Vagina (tissue), 2 donors: ENCODE measurements around the gene C1QTNF1. TPM values are rescaled to one million over a fixed set of nuclear protein-coding genes. Genes with fewer than 3 reads are reported as not detected.

Experiments
- DNase-seq, 2 donors: peaks; one replicate each; pipeline ENCODE4 v3.0.0-alpha.2; 2017; ENCODE audit errors: extremely low spot score in 2 of 2
- H3K27ac ChIP-seq: fragments of 200-600 bp; sonication (generic); one replicate; pipeline ENCODE4 v1.5.1; 2019
- H3K27me3 ChIP-seq: fragments of 200-600 bp; sonication (generic); one replicate; pipeline ENCODE4 v1.5.1; 2019
- H3K36me3 ChIP-seq, 2 donors: fragments of 200-600 bp; sonication (generic); one replicate each; pipeline ENCODE4 v1.5.1; 2017 to 2019
- H3K4me1 ChIP-seq: fragments of 200-600 bp; sonication (generic); one replicate; pipeline ENCODE4 v1.5.1; 2019
- H3K4me3 ChIP-seq, 2 donors: fragments of 200-600 bp; sonication (generic); 1 replicate in 1 of 2; 2 replicates in 1 of 2; pipeline ENCODE4 v1.5.1; 2016 to 2019
- H3K9me3 ChIP-seq: fragments of 200-600 bp; sonication (generic); one replicate; pipeline ENCODE4 v1.5.1; 2019
- POLR2A ChIP-seq, 2 donors: fragments of 450-650 bp; IDR thresholded peaks; one replicate each; pipeline ENCODE4 v1.6.1; 2017; ENCODE audit warnings: antibody characterized with exemption in 2 of 2, mild to moderate bottlenecking in 2 of 2, moderate library complexity in 2 of 2
- POLR2AphosphoS5 ChIP-seq, 2 donors: sonication (generic); formaldehyde crosslinking; IDR thresholded peaks; one replicate each; pipeline ENCODE4 v1.9.0; 2017; ENCODE audit warnings: antibody characterized with exemption in 2 of 2, mild to moderate bottlenecking in 2 of 2, low read depth in 1 of 2; ENCODE audit not compliant: insufficient read depth in 1 of 2
- intact Hi-C: fragments of 100-400 bp; cut with DNase I; formaldehyde crosslinking; loops from one replicate; pipeline ENCODE4 v1.15.1; 2023
- total RNA-seq: library from RNA; depleted of rRNA; stranded (reverse); fragments of >200 nt; gene quantifications from one replicate; pipeline ENCODE4 v1.2.3, GENCODE V29; 2016
- TF ChIP-seq, protein P1 (sequence below), 3 experiments: fragments of 450-650 bp in 2 of 3; fragments of 200-600 bp in 1 of 3; sonication (generic) in 1 of 3; IDR thresholded peaks; one replicate each; pipeline ENCODE4 v1.5.1; 2017 to 2019; ENCODE audit warnings: antibody characterized with exemption in 3 of 3, mild to moderate bottlenecking in 2 of 3, moderate library complexity in 2 of 3

The C1QTNF1 gene
- total RNA-seq, 1 donor from 2014 or later = 30.7 TPM

DNA sequence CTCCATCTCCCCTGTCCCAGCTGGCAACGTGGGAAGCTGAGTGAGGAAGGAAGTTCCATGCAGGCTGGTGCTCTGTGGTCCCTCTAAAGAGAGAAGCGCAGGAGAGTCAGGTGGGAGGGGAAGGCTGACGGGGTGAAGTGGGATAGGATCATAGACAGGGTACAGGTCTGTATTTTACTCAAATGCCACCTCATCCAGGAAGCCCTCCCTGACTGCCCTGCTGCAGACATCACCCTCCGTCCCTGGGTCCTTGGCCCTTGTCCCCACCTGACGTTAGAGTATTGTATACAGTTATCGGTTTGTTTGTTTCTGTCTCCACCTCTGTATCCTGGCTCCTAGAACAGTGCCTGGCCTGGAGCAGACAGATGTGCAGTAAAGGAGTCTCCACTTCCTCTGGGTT is 26.1 kb upstream of the C1QTNF1 start:
- peaks cover 33% of the 10 kb centered on the region for H3K4me1 ChIP-seq
- H3K27ac ChIP-seq = no peak overlapping the region
- H3K36me3 ChIP-seq = peaks cover 0 to 42% of the 10 kb centered on the region in 2 donors
- H3K4me3 ChIP-seq = no peak overlapping the region
- no peak for DNase-seq
- H3K9me3 ChIP-seq = no peaks in the 10 kb centered on the region
- H3K27me3 ChIP-seq = no peaks in the 10 kb centered on the region
- TF ChIP-seq POLR2AphosphoS5 (IDR thresholded peaks at IDR 0.05; ENCODE audit: insufficient read depth in 1 of 2, low read depth in 1 of 2) (no peak), POLR2A (IDR thresholded peaks at IDR 0.05) (no peak)
- TF ChIP-seq, protein P1, sequence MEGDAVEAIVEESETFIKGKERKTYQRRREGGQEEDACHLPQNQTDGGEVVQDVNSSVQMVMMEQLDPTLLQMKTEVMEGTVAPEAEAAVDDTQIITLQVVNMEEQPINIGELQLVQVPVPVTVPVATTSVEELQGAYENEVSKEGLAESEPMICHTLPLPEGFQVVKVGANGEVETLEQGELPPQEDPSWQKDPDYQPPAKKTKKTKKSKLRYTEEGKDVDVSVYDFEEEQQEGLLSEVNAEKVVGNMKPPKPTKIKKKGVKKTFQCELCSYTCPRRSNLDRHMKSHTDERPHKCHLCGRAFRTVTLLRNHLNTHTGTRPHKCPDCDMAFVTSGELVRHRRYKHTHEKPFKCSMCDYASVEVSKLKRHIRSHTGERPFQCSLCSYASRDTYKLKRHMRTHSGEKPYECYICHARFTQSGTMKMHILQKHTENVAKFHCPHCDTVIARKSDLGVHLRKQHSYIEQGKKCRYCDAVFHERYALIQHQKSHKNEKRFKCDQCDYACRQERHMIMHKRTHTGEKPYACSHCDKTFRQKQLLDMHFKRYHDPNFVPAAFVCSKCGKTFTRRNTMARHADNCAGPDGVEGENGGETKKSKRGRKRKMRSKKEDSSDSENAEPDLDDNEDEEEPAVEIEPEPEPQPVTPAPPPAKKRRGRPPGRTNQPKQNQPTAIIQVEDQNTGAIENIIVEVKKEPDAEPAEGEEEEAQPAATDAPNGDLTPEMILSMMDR (IDR thresholded peaks at IDR 0.05) = no peak
- intact Hi-C loops = no loop called here

DNA sequence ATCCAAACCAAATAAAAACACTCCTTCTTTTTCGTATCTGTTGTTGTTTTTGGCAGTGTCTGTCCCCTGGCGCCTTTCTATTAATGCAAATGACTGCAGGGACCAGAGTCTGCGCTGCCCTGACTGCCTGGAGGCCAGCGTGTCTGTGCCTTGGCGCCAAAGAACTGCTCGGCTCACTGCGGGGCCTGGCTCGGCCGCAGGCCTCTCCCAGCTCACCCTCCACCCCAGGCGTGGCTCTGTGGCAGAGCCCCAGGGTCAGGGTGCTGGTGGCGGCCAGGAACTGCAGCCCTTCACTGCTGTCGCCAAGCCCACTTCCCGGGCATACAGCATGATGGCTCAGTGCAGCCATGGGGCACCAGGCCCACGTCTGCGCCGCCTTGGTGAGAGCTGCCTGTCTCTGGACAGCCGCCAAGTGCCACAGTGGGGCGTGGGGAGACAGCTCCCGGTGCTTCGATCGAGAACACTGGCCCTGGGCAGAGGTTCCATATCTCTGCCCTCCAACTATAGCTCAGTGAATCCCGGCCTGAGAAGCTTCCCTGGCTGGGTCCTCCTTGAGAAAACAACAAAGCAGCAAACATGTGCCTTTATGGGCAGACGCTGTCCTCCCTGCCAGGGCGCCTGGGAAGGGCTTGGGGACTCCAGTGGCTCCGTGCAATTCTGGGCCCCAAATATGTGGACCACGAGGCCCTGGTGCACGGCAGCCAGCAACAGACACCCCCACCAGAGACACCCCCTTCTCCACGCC is 25.5 kb upstream of the C1QTNF1 start:
- H3K9me3 ChIP-seq = no peaks in the 10 kb centered on the region
- TF ChIP-seq POLR2A (IDR thresholded peaks at IDR 0.05) (no peak), POLR2AphosphoS5 (IDR thresholded peaks at IDR 0.05; ENCODE audit: insufficient read depth in 1 of 2, low read depth in 1 of 2) (no peak)
- no peak for DNase-seq
- H3K27ac ChIP-seq = no peak overlapping the region
- no peak overlapping the region for H3K4me3 ChIP-seq
- intact Hi-C loops = no loop called here
- H3K4me1 ChIP-seq = peaks cover 34% of the 10 kb centered on the region
- H3K36me3 ChIP-seq = peaks cover 0 to 41% of the 10 kb centered on the region in 2 donors
- H3K27me3 ChIP-seq = no peaks in the 10 kb centered on the region

DNA sequence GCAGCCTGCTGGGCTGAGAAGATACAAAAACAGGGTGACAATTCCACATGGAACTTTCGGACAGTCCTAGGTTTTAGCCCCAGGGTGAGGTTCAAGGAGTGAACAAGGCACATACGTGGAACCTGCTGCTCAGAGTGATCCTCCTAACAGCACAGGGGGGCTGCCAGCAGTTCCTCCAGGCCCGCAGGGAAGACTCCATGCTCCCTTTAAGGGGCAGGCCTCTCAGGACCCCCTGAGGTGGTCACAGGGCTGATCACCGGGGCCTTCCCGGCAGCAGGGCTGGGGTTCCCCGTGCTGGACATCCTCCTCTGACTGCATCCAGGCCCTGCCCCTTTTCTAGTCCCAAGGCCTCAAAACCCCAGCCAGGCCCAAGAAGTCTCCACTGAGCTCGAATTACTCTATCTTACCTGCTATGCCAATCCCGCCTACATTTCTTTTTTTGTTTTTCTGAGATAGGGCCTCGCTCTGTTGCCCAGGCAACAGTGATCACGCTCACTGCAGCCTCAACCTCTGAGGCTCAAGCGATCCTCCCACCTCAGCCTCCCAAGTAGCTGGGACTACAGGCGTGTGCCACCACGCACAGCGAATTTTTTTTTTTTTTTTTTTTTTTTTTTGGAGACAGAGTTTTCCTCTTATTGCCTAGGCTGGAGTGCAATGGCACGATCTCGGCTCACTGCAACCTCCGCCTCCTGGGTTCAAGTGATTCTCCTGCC is 24.8 kb upstream of the C1QTNF1 start:
- no peak for DNase-seq
- no peak overlapping the region for H3K27ac ChIP-seq
- no peak overlapping the region for H3K4me3 ChIP-seq
- H3K4me1 ChIP-seq = peaks cover 38% of the 10 kb centered on the region
- intact Hi-C loops = no loop called here
- no peaks in the 10 kb centered on the region for H3K27me3 ChIP-seq
- H3K36me3 ChIP-seq = peaks cover 0 to 37% of the 10 kb centered on the region in 2 donors
- no peaks in the 10 kb centered on the region for H3K9me3 ChIP-seq
- no peak for TF ChIP-seq POLR2AphosphoS5 (IDR thresholded peaks at IDR 0.05; ENCODE audit: insufficient read depth in 1 of 2, low read depth in 1 of 2)

DNA sequence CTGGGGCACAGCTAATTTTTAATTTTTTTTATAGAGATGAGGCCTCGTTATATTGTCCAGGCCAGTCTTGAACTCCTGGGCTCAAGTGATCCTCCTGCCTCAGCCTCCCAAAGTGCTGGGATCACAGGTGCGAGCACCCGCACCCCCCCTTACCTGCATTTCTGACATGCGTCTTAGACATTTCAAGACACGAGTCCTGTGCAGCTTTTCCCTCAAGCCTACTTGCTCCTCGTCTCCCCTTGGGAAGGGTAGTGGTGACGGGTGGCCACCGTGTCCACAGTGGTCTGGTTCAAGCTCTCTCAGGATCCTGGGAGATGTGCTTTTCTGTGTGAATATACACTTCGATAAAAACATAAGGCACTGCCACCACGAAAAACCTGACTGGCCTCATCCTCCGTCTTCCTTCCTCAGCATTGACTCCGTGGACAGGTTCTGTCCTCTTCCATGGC is 24.0 kb upstream of the C1QTNF1 start:
- TF ChIP-seq POLR2A (IDR thresholded peaks at IDR 0.05) (no peak), POLR2AphosphoS5 (IDR thresholded peaks at IDR 0.05; ENCODE audit: insufficient read depth in 1 of 2, low read depth in 1 of 2) (no peak)
- TF ChIP-seq, protein P1 (IDR thresholded peaks at IDR 0.05) = no peak
- peaks cover 38% of the 10 kb centered on the region for H3K4me1 ChIP-seq

DNA sequence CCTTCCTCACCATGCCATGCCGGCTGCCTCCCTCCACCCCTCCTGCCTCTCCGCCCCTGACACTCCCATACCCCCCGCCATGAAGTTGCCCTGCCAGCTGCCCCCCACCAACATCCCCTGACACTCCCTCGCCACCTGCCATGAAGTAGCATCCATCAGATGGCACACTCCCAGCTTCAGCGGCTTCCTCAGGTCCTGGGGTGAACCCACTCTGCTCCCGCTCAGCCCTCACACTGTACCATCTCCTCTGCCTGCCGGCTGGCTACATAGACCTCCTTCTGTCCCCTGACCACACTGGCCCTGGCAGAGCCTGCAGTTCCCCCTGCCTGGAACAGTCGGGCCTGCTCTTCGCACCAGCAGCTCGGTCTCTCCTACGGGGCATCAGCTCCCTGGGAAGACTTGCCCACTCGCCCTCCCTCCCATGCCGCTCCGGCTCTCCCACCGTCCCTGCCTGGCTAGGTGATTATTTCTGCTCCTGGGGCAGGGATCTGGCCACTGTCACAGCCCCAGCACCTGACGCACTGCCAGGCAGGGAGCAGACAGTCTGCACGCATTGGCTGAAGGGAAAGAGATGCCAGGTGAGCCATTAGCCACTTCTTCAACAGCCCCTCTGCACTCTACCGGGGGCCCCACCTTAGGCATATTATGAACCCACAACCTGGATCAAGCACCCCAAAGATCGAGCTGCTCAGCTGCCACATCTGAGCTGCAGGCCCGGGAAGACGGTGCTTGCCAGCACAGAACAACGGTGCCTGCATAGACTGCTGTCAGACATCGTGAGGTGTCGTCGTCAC is 23.4 kb upstream of the C1QTNF1 start:
- intact Hi-C loops = no loop called here
- Histone ChIP-seq H3K27ac (no peak overlapping the region), H3K36me3 (peaks cover 0 to 35% of the 10 kb centered on the region in 2 donors), H3K4me1 (peaks cover 45% of the 10 kb centered on the region), H3K27me3 (no peaks in the 10 kb centered on the region), H3K9me3 (no peaks in the 10 kb centered on the region), H3K4me3 (no peak overlapping the region)
- no peak for DNase-seq
- TF ChIP-seq POLR2AphosphoS5 (IDR thresholded peaks at IDR 0.05; ENCODE audit: insufficient read depth in 1 of 2, low read depth in 1 of 2) = no peak
- TF ChIP-seq, protein P1 (IDR thresholded peaks at IDR 0.05) = no peak

More for the DNA sequence above, 24.0 kb upstream of the C1QTNF1 start:
- no peak for DNase-seq
- Histone ChIP-seq H3K9me3 (no peaks in the 10 kb centered on the region), H3K27me3 (no peaks in the 10 kb centered on the region), H3K27ac (no peak overlapping the region), H3K4me3 (no peak overlapping the region), H3K36me3 (peaks cover 0 to 35% of the 10 kb centered on the region in 2 donors)
- intact Hi-C loops = no loop called here
